Activated CD8-positive, alpha-beta T cell treated with anti-CD3 and anti-CD28 coated beads for 36 hours (primary cell): ENCODE results near the gene GALNT7. TPM values are rescaled to one million over a fixed set of nuclear protein-coding genes. Genes with fewer than 3 reads are reported as not detected.

Source experiments
- ATAC-seq: fragments of 200-7000 bp; cut with Tn5 transposase; one replicate; pipeline ENCODE4 v1.10.0; 2021; ENCODE audit warnings: mild to moderate bottlenecking, moderate library complexity
- CTCF ChIA-PET: fragments of 350-600 bp; sonication (Branson Sonifier 250); formaldehyde crosslinking; loops from one replicate; lab custom pipeline; 2021; ENCODE audit warnings: antibody characterized with exemption; lab: Charles Lee
- POLR2A ChIA-PET: fragments of 350-600 bp; sonication (Branson Sonifier 250); formaldehyde crosslinking; loops from one replicate; lab custom pipeline; 2021; ENCODE audit warnings: antibody characterized with exemption; lab: Charles Lee
- DNase-seq: peaks from one replicate; pipeline ENCODE4 v3.0.0-alpha.2; 2020
- H3K27ac Mint-ChIP-seq: one replicate; pipeline ENCODE4 v1.8.0; 2021; ENCODE audit warnings: mild to moderate bottlenecking, mixed read lengths
- H3K27me3 Mint-ChIP-seq: one replicate; pipeline ENCODE4 v1.8.0; 2021; ENCODE audit warnings: mixed read lengths
- H3K36me3 Mint-ChIP-seq: one replicate; pipeline ENCODE4 v1.8.0; 2021; ENCODE audit warnings: low read depth, mixed read lengths
- H3K4me1 Mint-ChIP-seq: one replicate; pipeline ENCODE4 v1.8.0; 2021; ENCODE audit warnings: low read depth, mixed read lengths
- H3K4me3 Mint-ChIP-seq: one replicate; pipeline ENCODE4 v1.8.0; 2021; ENCODE audit warnings: mild to moderate bottlenecking, moderate library complexity, mixed read lengths
- H3K9me3 Mint-ChIP-seq: one replicate; pipeline ENCODE4 v1.8.0; 2021; ENCODE audit warnings: mixed read lengths
- CTCF ChIP-seq: fragments of 200-600 bp; IDR thresholded peaks from one replicate; pipeline ENCODE4 v1.8.0; 2022; ENCODE audit warnings: antibody characterized with exemption, mild to moderate bottlenecking
- intact Hi-C: fragments of 100-400 bp; cut with micrococcal nuclease; formaldehyde crosslinking; loops from one replicate; pipeline ENCODE4 v1.10.0; 2022
- total RNA-seq, 2 experiments: library from RNA; stranded (reverse); gene quantifications; one replicate each; pipeline ENCODE4 v1.2.3, GENCODE V29; 2021

The GALNT7 gene
- total RNA-seq, 2 experiments from 2014 or later = 10.2 to 10.4 TPM

- Mint-ChIP-seq H3K4me3 (no peak overlapping the region), H3K9me3 (no peaks in the 10 kb centered on the region), H3K27me3 (no peaks in the 10 kb centered on the region), H3K36me3 (no peaks in the 10 kb centered on the region), H3K4me1 (no peaks in the 10 kb centered on the region), H3K27ac (no peak overlapping the region)
- no peak for DNase-seq
- ChIA-PET CTCF (no interaction called here), POLR2A (no interaction called here)
- no peak for TF ChIP-seq CTCF
- no peak for ATAC-seq
- intact Hi-C loops = no loop called here
Measured at GRCh38 chr4:173236301-173236700, 67.7 kb downstream of the GALNT7 start.

- Mint-ChIP-seq H3K4me1 (peaks cover 2% of the 10 kb centered on the region), H3K27me3 (no peaks in the 10 kb centered on the region), H3K9me3 (no peaks in the 10 kb centered on the region), H3K27ac (no peak overlapping the region), H3K4me3 (no peak overlapping the region), H3K36me3 (no peaks in the 10 kb centered on the region)
- CTCF ChIA-PET = interaction anchor here (1.2 kb wide), 1 partner anchor 8 kb away, joined by 3 read pairs; no protein-coding TSS in a partner anchor
- intact Hi-C loops = no loop called here
- TF ChIP-seq CTCF = no peak
- ATAC-seq (no peak), DNase-seq (no peak)
- POLR2A ChIA-PET = no interaction called here
Measured at GRCh38 chr4:173237152-173237551, 68.5 kb downstream of the GALNT7 start.

GRCh38 chr4:173237762-173238161, 69.2 kb downstream of the GALNT7 start:
- ATAC-seq (no peak), DNase-seq (no peak)
- intact Hi-C loops = no loop called here
- ChIA-PET CTCF (interaction anchor here (1.2 kb wide), 1 partner anchor 9 kb away, joined by 3 read pairs; no protein-coding TSS in a partner anchor), POLR2A (interaction anchor here (0.7 kb wide), 1 partner anchor 109 kb away, joined by 4 read pairs; no protein-coding TSS in a partner anchor)
- Mint-ChIP-seq H3K4me3 (no peak overlapping the region), H3K9me3 (no peaks in the 10 kb centered on the region), H3K4me1 (peaks cover 7% of the 10 kb centered on the region), H3K36me3 (no peaks in the 10 kb centered on the region), H3K27ac (no peak overlapping the region), H3K27me3 (no peaks in the 10 kb centered on the region)
- no peak for TF ChIP-seq CTCF

GRCh38 chr4:173240696-173241095, 72.1 kb downstream of the GALNT7 start:
- POLR2A ChIA-PET = no interaction called here
- Mint-ChIP-seq H3K27ac (no peak overlapping the region), H3K4me1 (peaks cover 25% of the 10 kb centered on the region), H3K27me3 (no peaks in the 10 kb centered on the region), H3K9me3 (no peaks in the 10 kb centered on the region), H3K4me3 (no peak overlapping the region), H3K36me3 (no peaks in the 10 kb centered on the region)
- intact Hi-C loops = no loop called here
- DNase-seq = no peak
- TF ChIP-seq CTCF = no peak
- CTCF ChIA-PET = no interaction called here
- ATAC-seq = no peak

GRCh38 chr4:173242466-173243250, 74.0 kb downstream of the GALNT7 start:
- ChIA-PET POLR2A (no interaction called here), CTCF (interaction anchor here (1.0 to 1.4 kb wide), 4 partner anchors 38 to 229 kb away, joined by 3 to 6 read pairs (median 4); no protein-coding TSS in a partner anchor)
- H3K27me3 Mint-ChIP-seq = no peaks in the 10 kb centered on the region
- no peak overlapping the region for H3K4me3 Mint-ChIP-seq
- TF ChIP-seq CTCF = no peak
- peak; percentile 11 for DNase-seq
- H3K36me3 Mint-ChIP-seq = peaks cover under 1% of the 10 kb centered on the region
- H3K27ac Mint-ChIP-seq = no peak overlapping the region
- H3K4me1 Mint-ChIP-seq = peaks cover 28% of the 10 kb centered on the region
- H3K9me3 Mint-ChIP-seq = no peaks in the 10 kb centered on the region
- intact Hi-C loops = no loop called here
- ATAC-seq = peak; percentile 34
